Keratinocyte (primary cell): ENCODE results near the gene TTLL13. TPM values are rescaled to one million over a fixed set of nuclear protein-coding genes. Genes with fewer than 3 reads are reported as not detected.

ENCODE experiments used
- DNase-seq: peaks from one replicate; pipeline ENCODE4 v3.0.0-alpha.2; 2011; ENCODE audit warnings: low read depth, missing footprints, low spot score
- FAIRE-seq: peaks from 2 replicates; lab custom pipeline; 2011; peaks lifted over from hg19 to GRCh38; lab: Jason Lieb, UNC
- H2AFZ ChIP-seq: 2 replicates; pipeline ENCODE4 v1.6.0; 2012; ENCODE audit warnings: low read length, control low read depth, inconsistent platforms; ENCODE audit not compliant: control insufficient read depth
- H3K27ac ChIP-seq: 2 replicates; pipeline ENCODE4 v1.5.1; 2011; ENCODE audit warnings: low read length; ENCODE audit not compliant: control insufficient read depth, insufficient read depth
- H3K27me3 ChIP-seq: 3 replicates; pipeline ENCODE4 v1.6.0; 2011; ENCODE audit warnings: low read length; ENCODE audit not compliant: control insufficient read depth, insufficient read depth; ENCODE audit errors: extremely low read depth
- H3K36me3 ChIP-seq, 2 experiments: 2 replicates in 1 of 2; 3 replicates in 1 of 2; pipeline ENCODE4 v1.5.1; 2011; ENCODE audit warnings: low read length in 2 of 2, mild to moderate bottlenecking in 1 of 2; ENCODE audit not compliant: control insufficient read depth in 2 of 2, insufficient read depth in 2 of 2; ENCODE audit errors: extremely low read depth in 1 of 2
- H3K4me1 ChIP-seq: 3 replicates; pipeline ENCODE4 v1.5.1; 2011; ENCODE audit warnings: low read length; ENCODE audit not compliant: control insufficient read depth, insufficient read depth; ENCODE audit errors: extremely low read depth
- H3K4me2 ChIP-seq: 3 replicates; pipeline ENCODE4 v1.6.0; 2011; ENCODE audit warnings: low read depth, low read length; ENCODE audit not compliant: control insufficient read depth, insufficient read depth; ENCODE audit errors: extremely low read depth
- H3K4me3 ChIP-seq, 3 experiments: fragments of 200-600 bp in 1 of 3; sonication (generic) in 1 of 3; 2 replicates in 2 of 3; 3 replicates in 1 of 3; pipeline ENCODE4 v1.5.1; 2011 to 2016; ENCODE audit warnings: low read length in 3 of 3, mild to moderate bottlenecking in 3 of 3, control low read depth in 2 of 3, inconsistent platforms in 1 of 3, low read depth in 1 of 3, mixed read lengths in 1 of 3, mixed run types in 1 of 3, moderate library complexity in 1 of 3; ENCODE audit not compliant: control insufficient read depth in 2 of 3, insufficient read depth in 2 of 3; ENCODE audit errors: extremely low read depth in 1 of 3
- H3K79me2 ChIP-seq: 2 replicates; pipeline ENCODE4 v1.6.0; 2012; ENCODE audit warnings: low read length; ENCODE audit not compliant: control insufficient read depth, insufficient read depth
- H3K9ac ChIP-seq: 3 replicates; pipeline ENCODE4 v1.6.0; 2011; ENCODE audit warnings: low read length; ENCODE audit not compliant: control insufficient read depth, insufficient read depth; ENCODE audit errors: extremely low read depth
- H3K9me1 ChIP-seq: 3 replicates; pipeline ENCODE4 v1.6.0; 2011; ENCODE audit warnings: low read length; ENCODE audit not compliant: control insufficient read depth, insufficient read depth; ENCODE audit errors: extremely low read depth
- H3K9me3 ChIP-seq: 2 replicates; pipeline ENCODE4 v1.5.1; 2012; ENCODE audit warnings: low read depth, low read length; ENCODE audit not compliant: control insufficient read depth
- H4K20me1 ChIP-seq: 3 replicates; pipeline ENCODE4 v1.6.0; 2011; ENCODE audit warnings: low read length; ENCODE audit not compliant: control insufficient read depth, insufficient read depth; ENCODE audit errors: extremely low read depth
- EZH2 ChIP-seq: IDR thresholded peaks from one replicate; pipeline ENCODE4 v1.6.1; 2012; ENCODE audit warnings: inconsistent platforms, mild to moderate bottlenecking, low read length, moderate library complexity
- dilution Hi-C: fragments of 300-500 bp; cut with MboI; formaldehyde crosslinking; loops from one replicate; pipeline ENCODE4 v1.7.0; 2020; ENCODE audit warnings: low sequenced_read_pairs; ENCODE audit not compliant: extremely low pct_ligation_motif_present
- polyA plus RNA-seq, 5 experiments: library from polyadenylated mRNA; depleted of rRNA in 3 of 5; stranded (reverse) in 3 of 5; stranded (forward) in 1 of 5; unstranded in 1 of 5; fragments of >200 nt; gene quantifications; 1 replicate in 1 of 5; 2 replicates in 3 of 5; 3 replicates in 1 of 5; pipeline versions ENCODE4 v1.2.1 to v1.2.3, GENCODE V29; 2011 to 2012; ENCODE audit warnings: missing spikeins in 2 of 5, low read depth in 1 of 5, low replicate concordance in 1 of 5
- TF ChIP-seq, protein P1 (sequence below), 3 experiments: IDR thresholded peaks in 1 of 3; conservative IDR thresholded peaks in 1 of 3; optimal IDR thresholded peaks in 1 of 3; 2 replicates in 2 of 3; 3 replicates in 1 of 3; pipeline versions ENCODE3 to v1.5.1; 2011; ENCODE audit warnings: low read length in 3 of 3, mild to moderate bottlenecking in 3 of 3, moderate library complexity in 2 of 3, control low read depth in 1 of 3, inconsistent platforms in 1 of 3; ENCODE audit not compliant: insufficient read depth in 2 of 3; ENCODE audit errors: extremely low read depth in 1 of 3

TTLL13 gene
- polyA plus RNA-seq, 1 donor (not counting 4 experiments of a cell fraction or from before 2014, with no cell fraction given) = 0.07 TPM

DNA sequence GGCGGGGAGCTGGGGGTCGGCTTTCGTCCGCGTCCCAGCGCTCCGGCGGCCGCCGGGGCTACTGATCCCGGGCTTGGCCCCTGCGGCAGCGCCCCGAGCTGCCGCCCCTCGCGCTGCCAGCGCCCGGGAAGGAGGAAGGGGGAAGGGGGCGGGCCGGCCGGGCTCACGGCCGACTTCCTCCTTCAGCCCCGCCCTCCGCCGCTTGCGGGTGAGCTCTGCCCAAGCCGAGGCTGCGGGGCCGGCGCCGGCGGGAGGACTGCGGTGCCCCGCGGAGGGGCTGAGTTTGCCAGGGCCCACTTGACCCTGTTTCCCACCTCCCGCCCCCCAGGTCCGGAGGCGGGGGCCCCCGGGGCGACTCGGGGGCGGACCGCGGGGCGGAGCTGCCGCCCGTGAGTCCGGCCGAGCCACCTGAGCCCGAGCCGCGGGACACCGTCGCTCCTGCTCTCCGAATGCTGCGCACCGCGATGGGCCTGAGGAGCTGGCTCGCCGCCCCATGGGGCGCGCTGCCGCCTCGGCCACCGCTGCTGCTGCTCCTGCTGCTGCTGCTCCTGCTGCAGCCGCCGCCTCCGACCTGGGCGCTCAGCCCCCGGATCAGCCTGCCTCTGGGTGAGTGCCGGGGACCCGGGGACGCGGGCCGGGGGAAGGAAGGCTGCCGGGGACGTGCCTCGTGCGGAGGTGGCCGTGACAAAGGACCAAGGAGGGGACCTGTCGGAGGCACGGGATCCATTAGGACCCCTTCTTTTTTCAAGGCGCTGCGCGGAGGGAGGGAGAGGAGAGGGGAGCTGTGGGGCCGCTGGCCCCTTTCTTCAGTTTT is 48.0 kb upstream of the TTLL13 start, which contains the start of gene SEMA4B:
Gene SEMA4B (plus strand): TSS at position 201 of the 814 bp plus-strand sequence. CDS start 249 bp downstream, at position 450.
- peaks cover 3% of the 10 kb centered on the region for H4K20me1 ChIP-seq
- peak within 1 kb of the TSS; percentile 81 to 99 (median 82) for H3K4me3 ChIP-seq
- H3K4me1 ChIP-seq = peaks cover 44% of the 10 kb centered on the region
- H3K9ac ChIP-seq = peak within 1 kb of the TSS; percentile 80
- TF ChIP-seq EZH2 = no peak
- TF ChIP-seq, protein P1, sequence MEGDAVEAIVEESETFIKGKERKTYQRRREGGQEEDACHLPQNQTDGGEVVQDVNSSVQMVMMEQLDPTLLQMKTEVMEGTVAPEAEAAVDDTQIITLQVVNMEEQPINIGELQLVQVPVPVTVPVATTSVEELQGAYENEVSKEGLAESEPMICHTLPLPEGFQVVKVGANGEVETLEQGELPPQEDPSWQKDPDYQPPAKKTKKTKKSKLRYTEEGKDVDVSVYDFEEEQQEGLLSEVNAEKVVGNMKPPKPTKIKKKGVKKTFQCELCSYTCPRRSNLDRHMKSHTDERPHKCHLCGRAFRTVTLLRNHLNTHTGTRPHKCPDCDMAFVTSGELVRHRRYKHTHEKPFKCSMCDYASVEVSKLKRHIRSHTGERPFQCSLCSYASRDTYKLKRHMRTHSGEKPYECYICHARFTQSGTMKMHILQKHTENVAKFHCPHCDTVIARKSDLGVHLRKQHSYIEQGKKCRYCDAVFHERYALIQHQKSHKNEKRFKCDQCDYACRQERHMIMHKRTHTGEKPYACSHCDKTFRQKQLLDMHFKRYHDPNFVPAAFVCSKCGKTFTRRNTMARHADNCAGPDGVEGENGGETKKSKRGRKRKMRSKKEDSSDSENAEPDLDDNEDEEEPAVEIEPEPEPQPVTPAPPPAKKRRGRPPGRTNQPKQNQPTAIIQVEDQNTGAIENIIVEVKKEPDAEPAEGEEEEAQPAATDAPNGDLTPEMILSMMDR (optimal IDR thresholded peaks at IDR 0.05 in 1 of 3, IDR thresholded peaks at IDR 0.05 in 1 of 3, conservative IDR thresholded peaks at IDR 0.05 in 1 of 3; ENCODE audit: extremely low read depth in 1 of 3, insufficient read depth in 2 of 3, low read length in 3 of 3) = no peak
- no peak within 1 kb of the TSS for H2AFZ ChIP-seq
- peak within 1 kb of the TSS; percentile 94 for H3K4me2 ChIP-seq
- no peak for DNase-seq
- peak within 1 kb of the TSS; percentile 67 for H3K27ac ChIP-seq
- FAIRE-seq = no peak
- dilution Hi-C loops = no loop called here
- peaks cover 61% of the 10 kb centered on the region for H3K79me2 ChIP-seq
- H3K9me3 ChIP-seq = no peaks in the 10 kb centered on the region
- H3K27me3 ChIP-seq = no peaks in the 10 kb centered on the region
- H3K36me3 ChIP-seq = peaks cover 8 to 28% of the 10 kb centered on the region in 2 experiments
- H3K9me1 ChIP-seq = peaks cover 8% of the 10 kb centered on the region

DNA sequence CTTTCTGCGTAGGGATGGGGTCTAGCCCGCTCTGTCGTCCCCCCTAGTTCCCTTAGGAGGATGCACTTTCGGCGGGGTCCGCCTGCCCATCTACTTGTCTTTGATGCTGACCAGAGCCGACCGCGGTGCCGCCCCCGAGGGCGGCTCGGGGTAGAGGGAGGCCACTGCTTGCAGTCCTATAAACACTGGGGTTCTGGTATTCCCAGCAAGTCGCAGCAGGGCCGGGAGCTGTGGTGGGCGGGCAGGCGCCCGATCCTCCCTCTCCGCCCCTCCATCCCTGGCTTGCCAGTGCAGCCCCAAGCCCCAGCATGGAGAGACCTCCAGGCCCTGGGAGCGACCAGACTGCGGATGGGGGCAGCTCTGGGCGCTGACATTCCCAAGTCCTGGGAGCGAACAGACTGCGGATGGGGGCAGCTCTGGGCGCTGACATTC is 47.4 kb upstream of the TTLL13 start:
- Histone ChIP-seq H3K9ac (peak overlapping the region; percentile 80), H3K79me2 (peaks cover 67% of the 10 kb centered on the region), H2AFZ (no peak overlapping the region), H3K27ac (peak overlapping the region; percentile 67), H3K9me3 (no peaks in the 10 kb centered on the region), H3K9me1 (peaks cover 8% of the 10 kb centered on the region), H3K27me3 (no peaks in the 10 kb centered on the region), H4K20me1 (peaks cover 3% of the 10 kb centered on the region), H3K36me3 (peaks cover 12 to 34% of the 10 kb centered on the region in 2 experiments), H3K4me3 (peak overlapping the region; percentile 81 to 99 (median 82)), H3K4me2 (peak overlapping the region; percentile 94), H3K4me1 (peaks cover 46% of the 10 kb centered on the region)
- TF ChIP-seq EZH2 = no peak
- TF ChIP-seq, protein P1 (optimal IDR thresholded peaks at IDR 0.05 in 1 of 3, IDR thresholded peaks at IDR 0.05 in 1 of 3, conservative IDR thresholded peaks at IDR 0.05 in 1 of 3; ENCODE audit: extremely low read depth in 1 of 3, insufficient read depth in 2 of 3, low read length in 3 of 3) = no peak
- no peak for FAIRE-seq
- no peak for DNase-seq
- dilution Hi-C loops = no loop called here
